Panc1 (cell line): ENCODE measurements around the gene LRRC4B.

Experiments used
- CTCF ChIP-seq: fragments of 450-650 bp; IDR thresholded peaks from 2 replicates; pipeline ENCODE4 v1.5.1; 2017; ENCODE audit warnings: mild to moderate bottlenecking
- POLR2AphosphoS5 ChIP-seq: IDR thresholded peaks from 2 replicates; pipeline ENCODE4 v1.6.1; 2012; ENCODE audit warnings: mild to moderate bottlenecking, low read depth, low read length, moderate library complexity
- REST ChIP-seq, 2 experiments: IDR thresholded peaks; 2 replicates each; pipeline ENCODE4 v1.6.1; 2011 to 2012; ENCODE audit warnings: low read depth in 2 of 2, control low read depth in 1 of 2, low read length in 1 of 2, mild to moderate bottlenecking in 1 of 2, moderate library complexity in 1 of 2; ENCODE audit not compliant: insufficient read depth in 1 of 2
- TCF7L2 ChIP-seq: IDR thresholded peaks from 2 replicates; pipeline ENCODE4 v1.6.1; 2011; ENCODE audit warnings: mild to moderate bottlenecking, low read depth, low read length, inconsistent platforms

GRCh38 chr19:50490991-50491472 lies 77.2 kb downstream of the LRRC4B start:
- TF ChIP-seq CTCF (no peak), POLR2AphosphoS5 (no peak), TCF7L2 (no peak), REST (IDR thresholded peaks at IDR 0.05; ENCODE audit: insufficient read depth in 1 of 2, low read depth in 2 of 2, low read length in 1 of 2) (no peak)
